Prostate gland (tissue), 2 donors: Measurements from ENCODE around the gene TLR2. TPM values are rescaled to one million over a fixed set of nuclear protein-coding genes. Genes with fewer than 3 reads are reported as not detected.

Source experiments
- DNase-seq: peaks from one replicate; pipeline ENCODE4 v3.0.0-alpha.2; 2019; ENCODE audit warnings: low spot score
- H3K27ac ChIP-seq, 2 donors: fragments of 200-600 bp; sonication (generic); 2 replicates each; pipeline ENCODE4 v1.5.1; 2017 to 2019
- H3K27me3 ChIP-seq: fragments of 200-600 bp; sonication (generic); replicated peaks from 2 replicates; pipeline ENCODE4 v1.5.1; 2019; ENCODE audit not compliant: insufficient read depth
- H3K36me3 ChIP-seq, 2 donors: fragments of 200-600 bp; sonication (generic); 1 replicate in 1 of 2; 2 replicates in 1 of 2; pipeline versions ENCODE4 v1.5.1 to v1.8.1; 2017 to 2019
- H3K4me1 ChIP-seq: fragments of 200-600 bp; sonication (generic); replicated peaks from 2 replicates; pipeline ENCODE4 v1.5.1; 2019
- H3K4me3 ChIP-seq, 2 donors: fragments of 200-600 bp; sonication (generic); 2 replicates each; pipeline ENCODE4 v1.5.1; 2017 to 2019
- H3K9me3 ChIP-seq: fragments of 200-600 bp; sonication (generic); 2 replicates; pipeline ENCODE4 v1.5.1; 2017
- POLR2A ChIP-seq: fragments of 450-650 bp; IDR thresholded peaks from one replicate; pipeline ENCODE4 v1.6.1; 2016; ENCODE audit warnings: antibody characterized with exemption, mild to moderate bottlenecking
- POLR2AphosphoS5 ChIP-seq: sonication (generic); formaldehyde crosslinking; IDR thresholded peaks from one replicate; pipeline ENCODE4 v1.6.1; 2017; ENCODE audit warnings: antibody characterized with exemption
- WGBS: methylation state at CpG from one replicate; pipeline ENCODE4 v1.1.5; 2018; 5-methylcytosine and 5-hydroxymethylcytosine counted together
- intact Hi-C: fragments of 100-400 bp; cut with DNase I; formaldehyde crosslinking; loops from one replicate; pipeline ENCODE4 v1.14.2; 2022
- total RNA-seq, 2 donors: library from RNA; depleted of rRNA; stranded (reverse); fragments of >200 nt; gene quantifications; one replicate each; pipeline ENCODE4 v1.1.0, GENCODE V29; 2016
- TF ChIP-seq, protein P1 (sequence below), 4 experiments: fragments of 200-600 bp in 2 of 4; fragments of 450-650 bp in 2 of 4; sonication (generic) in 2 of 4; IDR thresholded peaks; 1 replicate in 3 of 4; 2 replicates in 1 of 4; pipeline ENCODE4 v1.5.1; 2016 to 2019; ENCODE audit warnings: antibody characterized with exemption in 4 of 4, mild to moderate bottlenecking in 2 of 4, moderate library complexity in 2 of 4

Gene TLR2
- total RNA-seq, 2 donors from 2014 or later: 5.5 to 8.9 TPM

DNA sequence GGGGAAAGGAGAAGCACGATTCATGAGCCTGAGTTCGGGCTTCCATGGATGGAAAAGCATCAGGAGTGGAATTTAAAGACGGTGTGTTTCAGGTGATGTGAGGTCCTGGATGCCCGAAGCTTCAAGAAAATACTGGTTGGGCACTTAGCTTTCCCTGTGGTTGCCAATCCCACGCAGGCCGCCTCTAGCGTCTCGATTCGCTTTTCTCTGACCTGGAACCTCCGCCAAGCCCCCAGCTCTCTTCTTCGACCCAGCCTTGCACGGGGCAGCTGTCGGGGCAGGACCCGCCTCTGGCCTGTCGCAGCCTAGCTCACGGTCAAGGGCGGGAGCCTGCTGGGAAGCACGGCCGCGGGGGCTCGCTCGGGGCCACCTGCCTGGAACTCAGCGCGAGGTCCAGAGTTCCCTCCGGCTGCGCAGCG, 308 bp upstream of the TLR2 start:
- TF ChIP-seq POLR2AphosphoS5 (no peak), POLR2A (no peak)
- TF ChIP-seq, protein P1, sequence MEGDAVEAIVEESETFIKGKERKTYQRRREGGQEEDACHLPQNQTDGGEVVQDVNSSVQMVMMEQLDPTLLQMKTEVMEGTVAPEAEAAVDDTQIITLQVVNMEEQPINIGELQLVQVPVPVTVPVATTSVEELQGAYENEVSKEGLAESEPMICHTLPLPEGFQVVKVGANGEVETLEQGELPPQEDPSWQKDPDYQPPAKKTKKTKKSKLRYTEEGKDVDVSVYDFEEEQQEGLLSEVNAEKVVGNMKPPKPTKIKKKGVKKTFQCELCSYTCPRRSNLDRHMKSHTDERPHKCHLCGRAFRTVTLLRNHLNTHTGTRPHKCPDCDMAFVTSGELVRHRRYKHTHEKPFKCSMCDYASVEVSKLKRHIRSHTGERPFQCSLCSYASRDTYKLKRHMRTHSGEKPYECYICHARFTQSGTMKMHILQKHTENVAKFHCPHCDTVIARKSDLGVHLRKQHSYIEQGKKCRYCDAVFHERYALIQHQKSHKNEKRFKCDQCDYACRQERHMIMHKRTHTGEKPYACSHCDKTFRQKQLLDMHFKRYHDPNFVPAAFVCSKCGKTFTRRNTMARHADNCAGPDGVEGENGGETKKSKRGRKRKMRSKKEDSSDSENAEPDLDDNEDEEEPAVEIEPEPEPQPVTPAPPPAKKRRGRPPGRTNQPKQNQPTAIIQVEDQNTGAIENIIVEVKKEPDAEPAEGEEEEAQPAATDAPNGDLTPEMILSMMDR (IDR thresholded peaks at IDR 0.05): no peak
- intact Hi-C loops: no loop called here
- H3K27ac ChIP-seq: peak overlapping the region in 1 of 2 donors; percentile 24
- peak overlapping the region; percentile 42 to 44 for H3K4me3 ChIP-seq
- no peaks in the 10 kb centered on the region for H3K36me3 ChIP-seq
- no peaks in the 10 kb centered on the region for H3K4me1 ChIP-seq
- H3K9me3 ChIP-seq: no peaks in the 10 kb centered on the region
- H3K27me3 ChIP-seq: no peaks in the 10 kb centered on the region
- WGBS: 11% methylated on average over 27 of the region's 27 CpGs
- no peak for DNase-seq

DNA sequence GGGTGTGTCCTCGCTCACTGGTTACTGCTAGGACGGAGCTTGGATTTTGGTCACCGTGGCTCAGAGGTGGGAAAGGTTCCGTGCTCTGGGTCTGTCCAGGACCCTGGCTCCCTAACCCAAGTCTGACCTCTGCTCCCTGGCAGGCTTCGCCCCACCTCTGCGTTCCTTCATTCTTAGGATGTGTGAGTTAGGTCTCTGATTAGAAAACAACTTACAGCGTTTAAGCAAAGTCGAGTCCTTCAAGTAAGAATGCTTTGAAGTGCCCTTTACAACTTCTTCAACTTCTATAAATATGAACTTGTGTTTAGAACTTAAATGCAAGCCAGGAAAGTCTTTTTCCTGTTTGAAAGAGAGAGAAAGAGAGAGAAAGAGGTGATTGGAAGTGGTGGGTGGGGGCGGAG, 891 bp downstream of the TLR2 start:
- no peaks in the 10 kb centered on the region for H3K4me1 ChIP-seq
- intact Hi-C loops: no loop called here
- H3K4me3 ChIP-seq: peak overlapping the region; percentile 42 to 44
- no peaks in the 10 kb centered on the region for H3K36me3 ChIP-seq
- H3K27ac ChIP-seq: peak overlapping the region in 1 of 2 donors; percentile 24
- H3K27me3 ChIP-seq: no peaks in the 10 kb centered on the region
- 10% methylated on average over 9 of the region's 9 CpGs for WGBS
- TF ChIP-seq POLR2AphosphoS5 (no peak), POLR2A (no peak)
- TF ChIP-seq, protein P1 (IDR thresholded peaks at IDR 0.05): no peak
- DNase-seq: no peak
- H3K9me3 ChIP-seq: no peaks in the 10 kb centered on the region

DNA sequence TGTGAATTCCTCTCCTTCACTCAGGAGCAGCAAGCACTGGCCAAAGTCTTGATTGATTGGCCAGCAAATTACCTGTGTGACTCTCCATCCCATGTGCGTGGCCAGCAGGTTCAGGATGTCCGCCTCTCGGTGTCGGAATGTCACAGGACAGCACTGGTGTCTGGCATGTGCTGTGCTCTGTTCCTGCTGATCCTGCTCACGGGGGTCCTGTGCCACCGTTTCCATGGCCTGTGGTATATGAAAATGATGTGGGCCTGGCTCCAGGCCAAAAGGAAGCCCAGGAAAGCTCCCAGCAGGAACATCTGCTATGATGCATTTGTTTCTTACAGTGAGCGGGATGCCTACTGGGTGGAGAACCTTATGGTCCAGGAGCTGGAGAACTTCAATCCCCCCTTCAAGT, 20.4 kb downstream of the TLR2 start:
- no peaks in the 10 kb centered on the region for H3K4me1 ChIP-seq
- DNase-seq: no peak
- no peak overlapping the region for H3K4me3 ChIP-seq
- H3K27me3 ChIP-seq: no peaks in the 10 kb centered on the region
- WGBS: 92% methylated on average over 7 of the region's 7 CpGs
- H3K9me3 ChIP-seq: no peaks in the 10 kb centered on the region
- intact Hi-C loops: no loop called here
- TF ChIP-seq POLR2A (no peak), POLR2AphosphoS5 (no peak)
- TF ChIP-seq, protein P1 (IDR thresholded peaks at IDR 0.05): no peak
- H3K27ac ChIP-seq: no peak overlapping the region
- H3K36me3 ChIP-seq: no peaks in the 10 kb centered on the region

DNA sequence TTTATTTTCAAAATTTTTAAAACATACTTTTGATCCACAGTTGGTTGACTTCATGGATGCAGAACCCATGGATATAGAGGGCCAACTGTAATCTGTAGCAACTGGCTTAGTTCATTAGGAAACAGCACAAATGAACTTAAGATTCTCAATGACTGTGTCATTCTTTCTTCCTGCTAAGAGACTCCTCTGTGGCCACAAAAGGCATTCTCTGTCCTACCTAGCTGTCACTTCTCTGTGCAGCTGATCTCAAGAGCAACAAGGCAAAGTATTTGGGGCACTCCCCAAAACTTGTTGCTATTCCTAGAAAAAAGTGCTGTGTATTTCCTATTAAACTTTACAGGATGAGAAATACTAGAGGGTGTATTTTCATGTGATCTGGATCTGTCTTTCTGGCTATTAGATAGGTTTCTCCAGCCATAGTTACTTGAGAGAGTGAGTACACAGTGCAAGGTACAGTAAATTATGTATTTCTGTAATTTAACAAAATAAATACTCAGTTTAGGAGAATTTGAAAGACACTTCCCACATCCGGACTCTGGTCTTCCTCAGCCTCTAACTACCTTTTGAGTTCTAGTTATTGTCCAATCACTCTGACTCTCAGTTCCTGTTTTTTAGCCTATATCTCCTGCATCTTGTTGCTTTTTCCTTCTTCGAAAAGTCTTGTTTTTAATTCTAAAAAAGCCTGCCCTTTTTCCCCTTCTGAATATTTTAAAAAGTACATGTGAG, 21.8 kb downstream of the TLR2 start:
- no peaks in the 10 kb centered on the region for H3K9me3 ChIP-seq
- H3K4me3 ChIP-seq: no peak overlapping the region
- intact Hi-C loops: no loop called here
- no peak for DNase-seq
- H3K27me3 ChIP-seq: no peaks in the 10 kb centered on the region
- H3K4me1 ChIP-seq: no peaks in the 10 kb centered on the region
- 83% methylated on average over 2 of the region's 2 CpGs for WGBS
- H3K27ac ChIP-seq: no peak overlapping the region
- TF ChIP-seq POLR2AphosphoS5: no peak
- TF ChIP-seq, protein P1 (IDR thresholded peaks at IDR 0.05): no peak
- no peak for TF ChIP-seq POLR2A
- no peaks in the 10 kb centered on the region for H3K36me3 ChIP-seq

DNA sequence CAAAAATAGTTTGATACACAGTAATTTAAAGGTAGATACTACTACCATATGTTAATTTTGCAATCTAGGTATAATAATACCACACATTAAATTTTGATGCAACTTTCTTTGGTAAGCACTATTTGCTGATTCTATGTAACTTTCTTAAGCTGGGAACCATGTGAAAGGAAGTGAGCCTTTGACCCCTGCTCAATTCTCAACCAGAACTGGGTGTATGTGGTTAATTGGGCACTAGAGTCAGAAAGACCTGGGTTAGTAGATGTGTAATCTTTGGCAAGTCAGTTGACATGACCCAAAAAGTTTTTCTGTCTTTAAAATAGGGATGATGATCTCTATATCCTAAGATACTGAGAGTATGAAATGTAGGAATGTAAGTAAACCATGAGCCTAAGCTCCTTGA, 22.4 kb downstream of the TLR2 start:
- H3K4me1 ChIP-seq: no peaks in the 10 kb centered on the region
- no peaks in the 10 kb centered on the region for H3K9me3 ChIP-seq
- H3K4me3 ChIP-seq: no peak overlapping the region
- TF ChIP-seq POLR2AphosphoS5: no peak
- TF ChIP-seq, protein P1 (IDR thresholded peaks at IDR 0.05): no peak
- no peak for DNase-seq
- no peaks in the 10 kb centered on the region for H3K36me3 ChIP-seq
- H3K27me3 ChIP-seq: no peaks in the 10 kb centered on the region
- no peak overlapping the region for H3K27ac ChIP-seq
- intact Hi-C loops: no loop called here
